ENCODE data around the gene CDKN2AIPNL. TPM values are rescaled to one million over a fixed set of nuclear protein-coding genes. Genes with fewer than 3 reads are reported as not detected.

Gene CDKN2AIPNL
- total RNA-seq, 4 donors from 2014 or later = 3.2 to 18.7 (median 12.9) TPM; not detected in 1

- H3K27me3 ChIP-seq = no peaks in the 10 kb centered on the region
- TF ChIP-seq EP300 (IDR thresholded peaks at IDR 0.05; ENCODE audit: low read depth) = no peak
- TF ChIP-seq POLR2A (IDR thresholded peaks at IDR 0.05) = no peak
- no peak for TF ChIP-seq POLR2AphosphoS5 (IDR thresholded peaks at IDR 0.05)
- no peak for TF ChIP-seq CTCF (IDR thresholded peaks at IDR 0.05)
- no peaks in the 10 kb centered on the region for H3K36me3 ChIP-seq
- peaks cover 10 to 41% (median 31%) of the 10 kb centered on the region in 4 donors for H3K4me1 ChIP-seq
- in situ Hi-C loops (cut with MboI; ENCODE audit: low pct_ligation_motif_present in 1 of 4, low pct_unique_long_range_greater_than_20kb in 1 of 4, low sequenced_read_pairs in 3 of 4) = loop anchor here in 3 of 4 donors (5.0 to 25.0 kb wide), 4 partner anchors 101 to 176 kb away; partner anchors contain the start of gene JADE2 (in 1 of the 3)
- DNase-seq = no peak
- peak overlapping the region; percentile 47 to 88 (median 76) for H3K4me3 ChIP-seq
- WGBS, 2 donors (ENCODE audit: low coverage in 1 of 2) = 4 to 30% methylated on average over 2 to 9 of the region's 9 CpGs
- intact Hi-C loops (cut with DNase I; ENCODE audit: low total_unique reads) = loop anchor here (5.0 kb wide), 2 partner anchors 116 to 166 kb away; partner anchors contain the start of gene JADE2
- H3K27ac ChIP-seq = peak overlapping the region; percentile 79 to 90 (median 86)
- H3K9me3 ChIP-seq = no peaks in the 10 kb centered on the region
Measured at GRCh38 chr5:134411228-134411545, 494 bp downstream of the CDKN2AIPNL start.

- intact Hi-C loops (cut with DNase I; ENCODE audit: low total_unique reads) = loop anchor here (5.0 kb wide), 2 partner anchors 116 to 166 kb away; partner anchors contain the start of gene JADE2
- TF ChIP-seq POLR2A (IDR thresholded peaks at IDR 0.05) = no peak
- no peak for TF ChIP-seq EP300 (IDR thresholded peaks at IDR 0.05; ENCODE audit: low read depth)
- no peak for TF ChIP-seq CTCF (IDR thresholded peaks at IDR 0.05)
- TF ChIP-seq POLR2AphosphoS5 (IDR thresholded peaks at IDR 0.05) = no peak
- DNase-seq = no peak
- Histone ChIP-seq H3K4me3 (peak overlapping the region; percentile 47 to 88 (median 76)), H3K27me3 (no peaks in the 10 kb centered on the region), H3K9me3 (no peaks in the 10 kb centered on the region), H3K36me3 (no peaks in the 10 kb centered on the region), H3K4me1 (peaks cover 10 to 38% (median 29%) of the 10 kb centered on the region in 4 donors), H3K27ac (no peak overlapping the region)
- 66% methylated on average over 4 of the region's 4 CpGs; no CpG with 5 or more reads in 1 of the 2 donors for WGBS, 2 donors (ENCODE audit: low coverage in 1 of 2)
- in situ Hi-C loops (cut with MboI; ENCODE audit: low pct_ligation_motif_present in 1 of 4, low pct_unique_long_range_greater_than_20kb in 1 of 4, low sequenced_read_pairs in 3 of 4) = loop anchor here in 3 of 4 donors (5.0 to 25.0 kb wide), 4 partner anchors 101 to 176 kb away; partner anchors contain the start of gene JADE2 (in 1 of the 3)
Measured at GRCh38 chr5:134410822-134411221, 859 bp downstream of the CDKN2AIPNL start.

- intact Hi-C loops (cut with DNase I; ENCODE audit: low total_unique reads) (no loop called here), in situ Hi-C loops (cut with MboI; ENCODE audit: low pct_ligation_motif_present in 1 of 4, low pct_unique_long_range_greater_than_20kb in 1 of 4, low sequenced_read_pairs in 3 of 4) (loop anchor here in 3 of 4 donors (25.0 kb wide), 2 partner anchors 103 to 178 kb away; no protein-coding TSS in a partner anchor)
- H3K27ac ChIP-seq = no peak overlapping the region
- no peaks in the 10 kb centered on the region for H3K27me3 ChIP-seq
- no peak for DNase-seq
- H3K4me1 ChIP-seq = peaks cover 10 to 29% (median 24%) of the 10 kb centered on the region in 4 donors
- WGBS, 2 donors (ENCODE audit: low coverage in 1 of 2) = 72 to 74% methylated on average over 6 of the region's 6 CpGs
- TF ChIP-seq POLR2A (IDR thresholded peaks at IDR 0.05) (no peak), CTCF (IDR thresholded peaks at IDR 0.05) (no peak), EP300 (IDR thresholded peaks at IDR 0.05; ENCODE audit: low read depth) (no peak), POLR2AphosphoS5 (IDR thresholded peaks at IDR 0.05) (no peak)
- H3K9me3 ChIP-seq = no peaks in the 10 kb centered on the region
- H3K4me3 ChIP-seq = no peak overlapping the region
- no peaks in the 10 kb centered on the region for H3K36me3 ChIP-seq
Measured at GRCh38 chr5:134409321-134409720, 2.4 kb downstream of the CDKN2AIPNL start.

GRCh38 chr5:134406390-134406789, 5.3 kb downstream of the CDKN2AIPNL start:
- Histone ChIP-seq H3K4me3 (no peak overlapping the region), H3K4me1 (peaks cover 10 to 19% (median 13%) of the 10 kb centered on the region in 4 donors), H3K27me3 (no peaks in the 10 kb centered on the region), H3K36me3 (no peaks in the 10 kb centered on the region), H3K9me3 (no peaks in the 10 kb centered on the region), H3K27ac (no peak overlapping the region)
- in situ Hi-C loops (cut with MboI; ENCODE audit: low pct_ligation_motif_present in 1 of 4, low pct_unique_long_range_greater_than_20kb in 1 of 4, low sequenced_read_pairs in 3 of 4) (loop anchor here in 3 of 4 donors (25.0 kb wide), 2 partner anchors 106 to 181 kb away; no protein-coding TSS in a partner anchor), intact Hi-C loops (cut with DNase I; ENCODE audit: low total_unique reads) (no loop called here)
- TF ChIP-seq CTCF (IDR thresholded peaks at IDR 0.05) (no peak), POLR2AphosphoS5 (IDR thresholded peaks at IDR 0.05) (no peak), EP300 (IDR thresholded peaks at IDR 0.05; ENCODE audit: low read depth) (no peak), POLR2A (IDR thresholded peaks at IDR 0.05) (no peak)
- DNase-seq = no peak
- 64 to 83% methylated on average over 1 of the region's 1 CpG for WGBS, 2 donors (ENCODE audit: low coverage in 1 of 2)
